IMR-90 (cell line): ENCODE results near the gene MED12L. TPM values are rescaled to one million over a fixed set of nuclear protein-coding genes. Genes with fewer than 3 reads are reported as not detected.

Experiments used
- ATAC-seq: fragments of 200-7000 bp; cut with Tn5 transposase; 2 replicates; pipeline ENCODE4 v1.9.1; 2020; ENCODE audit warnings: low read depth, mild to moderate bottlenecking, moderate library complexity
- BruUV-seq: library from RNA; stranded (reverse); fragments of 400-500 nt; replicated peaks from 2 replicates; lab custom pipeline; 2021; lab: Mats Ljungman, UMichigan
- CTCF ChIA-PET: fragments of 300-600 bp; formaldehyde crosslinking; extraction: SDS; loops from one replicate; lab custom pipeline; 2021; ENCODE audit warnings: antibody characterized with exemption; lab: Yijun Ruan, JAX
- POLR2A ChIA-PET: fragments of 300-600 bp; sonication (Branson Sonifier 250); formaldehyde crosslinking; loops from one replicate; lab custom pipeline; 2022; ENCODE audit warnings: antibody characterized with exemption; ENCODE audit not compliant: unreplicated experiment; lab: Charles Lee
- DNase-seq: peaks from one replicate; pipeline ENCODE4 v3.0.0; 2013
- H2AFZ ChIP-seq: replicated peaks from 2 replicates; pipeline ENCODE3; 2013; ENCODE audit warnings: low read length, mild to moderate bottlenecking; ENCODE audit not compliant: poor library complexity
- H2AK5ac ChIP-seq: 2 replicates; pipeline ENCODE4 v1.6.1; 2013; ENCODE audit warnings: low read depth, low read length, inconsistent platforms
- H2AK9ac ChIP-seq: replicated peaks from 2 replicates; pipeline ENCODE3; 2013; ENCODE audit warnings: mild to moderate bottlenecking, low read depth, low read length, moderate library complexity; ENCODE audit not compliant: poor library complexity
- H2BK120ac ChIP-seq: 2 replicates; pipeline ENCODE4 v1.6.1; 2013; ENCODE audit warnings: low read depth, low read length, inconsistent platforms
- H2BK15ac ChIP-seq: 3 replicates; pipeline ENCODE4 v1.6.1; 2013; ENCODE audit warnings: low read depth, low read length, inconsistent platforms
- H2BK20ac ChIP-seq: 2 replicates; pipeline ENCODE4 v1.6.1; 2013; ENCODE audit warnings: low read depth, mild to moderate bottlenecking, inconsistent platforms, low read length, moderate library complexity
- H2BK5ac ChIP-seq: 2 replicates; pipeline ENCODE4 v1.6.1; 2013; ENCODE audit warnings: mild to moderate bottlenecking, low read depth, low read length, inconsistent platforms; ENCODE audit not compliant: poor library complexity, severe bottlenecking
- H3K14ac ChIP-seq: replicated peaks from 2 replicates; pipeline ENCODE4 v1.6.1; 2013; ENCODE audit warnings: low read depth, low read length, inconsistent platforms
- H3K18ac ChIP-seq: 2 replicates; pipeline ENCODE4 v1.6.1; 2013; ENCODE audit warnings: low read depth, low read length, control low read depth
- H3K23ac ChIP-seq: 2 replicates; pipeline ENCODE4 v1.6.1; 2013; ENCODE audit warnings: low read depth, low read length, inconsistent platforms
- H3K27ac ChIP-seq: 2 replicates; pipeline ENCODE4 v1.5.1; 2013; ENCODE audit warnings: mild to moderate bottlenecking, control low read depth, low read length; ENCODE audit not compliant: insufficient read depth
- H3K27me3 ChIP-seq: 2 replicates; pipeline ENCODE4 v1.6.1; 2013; ENCODE audit warnings: low read length; ENCODE audit not compliant: control insufficient read depth, insufficient read depth
- H3K36me3 ChIP-seq: 2 replicates; pipeline ENCODE4 v1.6.1; 2013; ENCODE audit warnings: low read length, mixed read lengths; ENCODE audit not compliant: control insufficient read depth, insufficient read depth
- H3K4ac ChIP-seq: 2 replicates; pipeline ENCODE4 v1.6.1; 2013; ENCODE audit warnings: low read depth, low read length, inconsistent platforms
- H3K4me1 ChIP-seq: 2 replicates; pipeline ENCODE4 v1.6.1; 2013; ENCODE audit warnings: low read length, mixed read lengths; ENCODE audit not compliant: control insufficient read depth, insufficient read depth
- H3K4me2 ChIP-seq: 2 replicates; pipeline ENCODE4 v1.6.1; 2013; ENCODE audit warnings: low read depth, mild to moderate bottlenecking, control low read depth, low read length, moderate library complexity
- H3K4me3 ChIP-seq: 2 replicates; pipeline ENCODE4 v1.5.1; 2013; ENCODE audit warnings: low read depth, mild to moderate bottlenecking, control low read depth, low read length, moderate library complexity; ENCODE audit not compliant: insufficient read depth
- H3K56ac ChIP-seq: 2 replicates; pipeline ENCODE4 v1.6.1; 2013; ENCODE audit warnings: low read length, inconsistent platforms; ENCODE audit not compliant: insufficient read depth; ENCODE audit errors: extremely low read depth
- H3K79me1 ChIP-seq, 2 experiments: 2 replicates each; pipeline ENCODE4 v1.6.1; 2013; ENCODE audit warnings: low read length in 2 of 2, inconsistent platforms in 1 of 2, low read depth in 1 of 2
- H3K9ac ChIP-seq: 2 replicates; pipeline ENCODE4 v1.6.1; 2013; ENCODE audit warnings: low read depth, low read length, control low read depth
- H3K9me1 ChIP-seq: 2 replicates; pipeline ENCODE4 v1.6.1; 2013; ENCODE audit warnings: low read length, inconsistent platforms; ENCODE audit not compliant: insufficient read depth
- H3K9me3 ChIP-seq: 2 replicates; pipeline ENCODE4 v1.6.1; 2013; ENCODE audit warnings: low read length; ENCODE audit not compliant: control insufficient read depth, insufficient read depth
- H4K20me1 ChIP-seq: 2 replicates; pipeline ENCODE4 v1.6.1; 2013; ENCODE audit warnings: low read length, inconsistent platforms; ENCODE audit not compliant: insufficient read depth
- H4K5ac ChIP-seq: 2 replicates; pipeline ENCODE4 v1.6.1; 2013; ENCODE audit warnings: mild to moderate bottlenecking, low read depth, low read length, control low read depth
- H4K8ac ChIP-seq, 2 experiments: 2 replicates each; pipeline ENCODE4 v1.6.1; 2013; ENCODE audit warnings: low read depth in 2 of 2, low read length in 2 of 2, control low read depth in 1 of 2, inconsistent platforms in 1 of 2
- H4K91ac ChIP-seq: 2 replicates; pipeline ENCODE4 v1.6.1; 2013; ENCODE audit warnings: low read depth, low read length, inconsistent platforms; ENCODE audit not compliant: insufficient read depth
- BHLHE40 ChIP-seq: fragments of 150-350 bp; IDR thresholded peaks from 2 replicates; pipeline ENCODE4 v1.6.1; 2016; ENCODE audit warnings: mild to moderate bottlenecking, low read depth, low read length
- FOS ChIP-seq: fragments of 150-350 bp; IDR thresholded peaks from 2 replicates; pipeline ENCODE4 v1.6.1; 2016; ENCODE audit warnings: low read depth, low read length
- MAFK ChIP-seq: IDR thresholded peaks from 2 replicates; pipeline ENCODE4 v1.6.1; 2012; ENCODE audit warnings: low read depth, low read length, improper control_type of control experiment
- MAZ ChIP-seq: IDR thresholded peaks from 2 replicates; pipeline ENCODE4 v1.6.1; 2012; ENCODE audit warnings: low read depth, mild to moderate bottlenecking, low read length, improper control_type of control experiment, moderate library complexity, borderline replicate concordance
- MXI1 ChIP-seq: IDR thresholded peaks from 2 replicates; pipeline ENCODE4 v1.6.1; 2012; ENCODE audit warnings: low read depth, mild to moderate bottlenecking, low read length, moderate library complexity, borderline replicate concordance
- POLR2A ChIP-seq: IDR thresholded peaks from 2 replicates; pipeline ENCODE4 v1.6.1; 2012; ENCODE audit warnings: mild to moderate bottlenecking, low read depth, low read length
- RAD21 ChIP-seq: IDR thresholded peaks from 2 replicates; pipeline ENCODE4 v1.6.1; 2012; ENCODE audit warnings: low read length, improper control_type of control experiment
- RCOR1 ChIP-seq: IDR thresholded peaks from 2 replicates; pipeline ENCODE4 v1.6.1; 2012; ENCODE audit warnings: mild to moderate bottlenecking, low read length, improper control_type of control experiment; ENCODE audit not compliant: insufficient replicate concordance
- SMC3 ChIP-seq: fragments of 150-350 bp; IDR thresholded peaks from 2 replicates; pipeline ENCODE4 v1.6.1; 2016; ENCODE audit warnings: low read depth, mild to moderate bottlenecking, antibody characterized with exemption, low read length, moderate library complexity
- WGBS, 2 experiments: methylation state at CpG; one replicate each; pipeline versions ENCODE4 v1.1.5 to v1.1.7; 2013; ENCODE audit warnings: missing lambda C conversion rate in 2 of 2; ENCODE audit not compliant: insufficient read length in 1 of 2; ENCODE audit errors: extremely low coverage in 2 of 2; 5-methylcytosine and 5-hydroxymethylcytosine counted together
- dilution Hi-C: fragments of 300-500 bp; cut with HindIII; formaldehyde crosslinking; loops from one replicate; pipeline ENCODE4 v1.14.3; 2018; ENCODE audit warnings: low sequenced_read_pairs; ENCODE audit not compliant: unreplicated experiment
- in situ Hi-C: fragments of 300-500 bp; cut with MboI; formaldehyde crosslinking; loops from 3 replicates; pipeline ENCODE4 v1.14.3; 2019; ENCODE audit warnings: low sequenced_read_pairs, inconsistent platforms, mixed read lengths
- intact Hi-C: fragments of 100-400 bp; cut with micrococcal nuclease; formaldehyde crosslinking; loops from 2 replicates; pipeline ENCODE4 v1.10.0; 2022
- polyA plus RNA-seq, 3 experiments: library from polyadenylated mRNA; depleted of rRNA; stranded (reverse); fragments of >200 nt; gene quantifications; 2 replicates each; pipeline ENCODE4 v1.2.3, GENCODE V29; 2012; ENCODE audit warnings: low replicate concordance in 1 of 3
- total RNA-seq: library from RNA; depleted of rRNA; stranded (reverse); fragments of >200 nt; gene quantifications from 2 replicates; pipeline ENCODE4 v1.2.3, GENCODE V29; 2012
- TF ChIP-seq, protein P1 (sequence below): fragments of 150-350 bp; IDR thresholded peaks from 2 replicates; pipeline ENCODE4 v1.6.1; 2017; ENCODE audit warnings: mild to moderate bottlenecking, antibody characterized with exemption, low read length, low read depth
- TF ChIP-seq, protein P2 (sequence below): fragments of 150-350 bp; IDR thresholded peaks from 2 replicates; pipeline ENCODE4 v1.6.1; 2016; ENCODE audit warnings: low read depth, mild to moderate bottlenecking, low read length, moderate library complexity, borderline replicate concordance
- TF ChIP-seq, protein P3 (sequence below): conservative IDR thresholded peaks from 2 replicates; pipeline ENCODE4 v1.5.1; 2012; ENCODE audit warnings: mild to moderate bottlenecking, low read depth, low read length, improper control_type of control experiment

MED12L gene
- total and polyA plus RNA-seq, 2 of the 4 experiments (the other 2 are of a cell fraction) = 0.05 to 0.18 TPM

DNA sequence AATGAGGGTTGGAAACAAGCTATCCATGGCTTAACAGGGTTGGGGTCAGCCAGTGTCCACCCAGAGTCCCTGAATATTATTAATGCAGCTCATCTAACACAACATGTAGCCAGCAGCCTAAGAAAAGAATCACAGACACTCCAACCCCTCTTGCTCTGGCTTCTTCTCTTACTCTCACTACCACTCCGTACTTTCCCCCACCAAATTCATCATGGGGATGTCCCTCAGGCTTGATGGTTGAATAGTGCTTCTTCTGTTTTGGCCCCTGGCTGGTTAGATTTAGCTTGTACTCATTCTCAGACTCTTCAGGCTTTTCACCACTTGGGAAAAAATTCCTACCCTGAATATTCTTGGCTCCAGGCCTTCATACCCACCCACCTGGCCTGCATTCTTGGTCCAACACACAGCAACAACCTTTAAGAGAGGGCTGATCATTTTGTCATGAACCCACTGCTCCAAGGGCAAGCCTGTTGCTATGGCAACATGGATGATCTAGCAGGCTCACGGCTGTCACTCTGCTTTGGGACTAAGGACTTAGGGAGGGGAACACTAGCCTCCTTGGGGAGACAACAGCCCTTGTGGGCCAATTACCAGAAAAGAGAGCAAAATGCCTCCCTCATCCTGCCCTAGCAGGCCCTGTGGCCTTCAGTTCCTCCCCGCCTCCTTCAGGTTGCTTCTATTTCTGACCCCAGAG lies 9.4 kb upstream of the MED12L start:
- ATAC-seq = no peak
- H3K27ac ChIP-seq = no peak overlapping the region
- H3K14ac ChIP-seq = no peak overlapping the region
- TF ChIP-seq FOS (no peak), POLR2A (no peak), RCOR1 (no peak), MXI1 (no peak), MAZ (no peak), SMC3 (no peak), RAD21 (no peak), BHLHE40 (no peak), MAFK (no peak)
- TF ChIP-seq, protein P1, sequence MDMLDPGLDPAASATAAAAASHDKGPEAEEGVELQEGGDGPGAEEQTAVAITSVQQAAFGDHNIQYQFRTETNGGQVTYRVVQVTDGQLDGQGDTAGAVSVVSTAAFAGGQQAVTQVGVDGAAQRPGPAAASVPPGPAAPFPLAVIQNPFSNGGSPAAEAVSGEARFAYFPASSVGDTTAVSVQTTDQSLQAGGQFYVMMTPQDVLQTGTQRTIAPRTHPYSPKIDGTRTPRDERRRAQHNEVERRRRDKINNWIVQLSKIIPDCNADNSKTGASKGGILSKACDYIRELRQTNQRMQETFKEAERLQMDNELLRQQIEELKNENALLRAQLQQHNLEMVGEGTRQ = no peak
- TF ChIP-seq, protein P2, sequence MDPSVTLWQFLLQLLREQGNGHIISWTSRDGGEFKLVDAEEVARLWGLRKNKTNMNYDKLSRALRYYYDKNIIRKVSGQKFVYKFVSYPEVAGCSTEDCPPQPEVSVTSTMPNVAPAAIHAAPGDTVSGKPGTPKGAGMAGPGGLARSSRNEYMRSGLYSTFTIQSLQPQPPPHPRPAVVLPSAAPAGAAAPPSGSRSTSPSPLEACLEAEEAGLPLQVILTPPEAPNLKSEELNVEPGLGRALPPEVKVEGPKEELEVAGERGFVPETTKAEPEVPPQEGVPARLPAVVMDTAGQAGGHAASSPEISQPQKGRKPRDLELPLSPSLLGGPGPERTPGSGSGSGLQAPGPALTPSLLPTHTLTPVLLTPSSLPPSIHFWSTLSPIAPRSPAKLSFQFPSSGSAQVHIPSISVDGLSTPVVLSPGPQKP = no peak
- TF ChIP-seq, protein P3, sequence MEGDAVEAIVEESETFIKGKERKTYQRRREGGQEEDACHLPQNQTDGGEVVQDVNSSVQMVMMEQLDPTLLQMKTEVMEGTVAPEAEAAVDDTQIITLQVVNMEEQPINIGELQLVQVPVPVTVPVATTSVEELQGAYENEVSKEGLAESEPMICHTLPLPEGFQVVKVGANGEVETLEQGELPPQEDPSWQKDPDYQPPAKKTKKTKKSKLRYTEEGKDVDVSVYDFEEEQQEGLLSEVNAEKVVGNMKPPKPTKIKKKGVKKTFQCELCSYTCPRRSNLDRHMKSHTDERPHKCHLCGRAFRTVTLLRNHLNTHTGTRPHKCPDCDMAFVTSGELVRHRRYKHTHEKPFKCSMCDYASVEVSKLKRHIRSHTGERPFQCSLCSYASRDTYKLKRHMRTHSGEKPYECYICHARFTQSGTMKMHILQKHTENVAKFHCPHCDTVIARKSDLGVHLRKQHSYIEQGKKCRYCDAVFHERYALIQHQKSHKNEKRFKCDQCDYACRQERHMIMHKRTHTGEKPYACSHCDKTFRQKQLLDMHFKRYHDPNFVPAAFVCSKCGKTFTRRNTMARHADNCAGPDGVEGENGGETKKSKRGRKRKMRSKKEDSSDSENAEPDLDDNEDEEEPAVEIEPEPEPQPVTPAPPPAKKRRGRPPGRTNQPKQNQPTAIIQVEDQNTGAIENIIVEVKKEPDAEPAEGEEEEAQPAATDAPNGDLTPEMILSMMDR = no peak
- H4K91ac ChIP-seq = no peak overlapping the region
- intact Hi-C loops (no loop called here), dilution Hi-C loops (no loop called here), in situ Hi-C loops (no loop called here)
- ChIA-PET CTCF (no interaction called here), POLR2A (no interaction called here)
- no peak overlapping the region for H2BK20ac ChIP-seq
- no peaks in the 10 kb centered on the region for H3K36me3 ChIP-seq
- H4K8ac ChIP-seq = no peak overlapping the region
- H4K20me1 ChIP-seq = no peaks in the 10 kb centered on the region
- no peak for DNase-seq
- H3K79me1 ChIP-seq = no peaks in the 10 kb centered on the region
- no peak overlapping the region for H2BK5ac ChIP-seq
- H3K56ac ChIP-seq = no peak overlapping the region
- no peak overlapping the region for H2BK120ac ChIP-seq
- H3K9me3 ChIP-seq = no peaks in the 10 kb centered on the region
- no CpG with 5 or more reads among the region's 3 CpGs for WGBS, 2 experiments
- H3K4me1 ChIP-seq = no peaks in the 10 kb centered on the region
- H3K23ac ChIP-seq = no peak overlapping the region
- H3K4ac ChIP-seq = no peak overlapping the region
- H3K4me2 ChIP-seq = no peak overlapping the region
- H3K18ac ChIP-seq = no peak overlapping the region
- H2AK5ac ChIP-seq = no peak overlapping the region
- no peak overlapping the region for H2BK15ac ChIP-seq
- no peak overlapping the region for H2AFZ ChIP-seq
- no TSS peak for BruUV-seq
- H3K9me1 ChIP-seq = no peaks in the 10 kb centered on the region
- H3K27me3 ChIP-seq = peaks cover 21% of the 10 kb centered on the region
- H3K9ac ChIP-seq = no peak overlapping the region
- H3K4me3 ChIP-seq = no peak overlapping the region
- H4K5ac ChIP-seq = no peak overlapping the region
- no peak overlapping the region for H2AK9ac ChIP-seq
